Measurements from ENCODE around the gene LRRN2. TPM values are rescaled to one million over a fixed set of nuclear protein-coding genes. Genes with fewer than 3 reads are reported as not detected.

Gene LRRN2

GRCh38 chr1:204569478-204569877 is 116.1 kb downstream of the LRRN2 start:
- Histone ChIP-seq H3K9ac (ENCODE audit: low read depth, low read length, poor library complexity) (no peak overlapping the region), H3K9me3 (replicated peaks in 1 of 2; ENCODE audit: control insufficient read depth in 2 of 2, insufficient read depth in 1 of 2, low read depth in 1 of 2, low read length in 2 of 2) (no peaks in the 10 kb centered on the region), H3K4me1 (ENCODE audit: control insufficient read depth in 2 of 2, insufficient read depth in 1 of 2, low read depth in 1 of 2, low read length in 2 of 2) (peaks cover 4 to 14% of the 10 kb centered on the region in 2 donors), H3K18ac (ENCODE audit: low read length) (no peak overlapping the region), H2BK12ac (ENCODE audit: low read length) (no peak overlapping the region), H2AFZ (ENCODE audit: low read length) (no peak overlapping the region), H4K91ac (ENCODE audit: low read depth, low read length, poor library complexity) (no peak overlapping the region), H2AK5ac (ENCODE audit: low read depth, low read length) (no peak overlapping the region), H3K23ac (ENCODE audit: low read depth, low read length, poor library complexity) (no peak overlapping the region), H3K4ac (ENCODE audit: low read length) (no peak overlapping the region), H4K8ac (ENCODE audit: low read depth, low read length) (no peak overlapping the region), H3K14ac (ENCODE audit: low read length) (no peak overlapping the region), H2BK5ac (ENCODE audit: low read length) (no peak overlapping the region), H2BK15ac (ENCODE audit: low read length) (no peak overlapping the region), H3K4me2 (ENCODE audit: insufficient read depth, low read length, poor library complexity, severe bottlenecking) (no peak overlapping the region), H3K4me3 (ENCODE audit: low read length in 2 of 2) (no peak overlapping the region), H3K27me3 (ENCODE audit: control insufficient read depth in 3 of 3, insufficient read depth in 3 of 3, low read depth in 1 of 3, low read length in 3 of 3) (peaks cover 0 to 2% (median 0%) of the 10 kb centered on the region in 3 experiments), H3K36me3 (replicated peaks in 1 of 2; ENCODE audit: control insufficient read depth in 2 of 2, insufficient read depth in 2 of 2, low read length in 2 of 2) (no peaks in the 10 kb centered on the region), H3K27ac (replicated peaks; ENCODE audit: low read length) (no peak overlapping the region), H3K79me1 (ENCODE audit: low read depth, low read length) (no peaks in the 10 kb centered on the region), H2BK120ac (ENCODE audit: low read depth, low read length) (no peak overlapping the region)
- WGBS, 2 donors (ENCODE audit: extremely low coverage in 2 of 2, insufficient read length in 2 of 2, insufficient replicate concordance in 1 of 2): no CpG with 5 or more reads among the region's 5 CpGs
- no peak for DNase-seq (ENCODE audit: low spot score)

GRCh38 chr1:204568576-204569315 is 116.8 kb downstream of the LRRN2 start:
- Histone ChIP-seq H3K4me3 (ENCODE audit: low read length in 2 of 2) (no peak overlapping the region), H3K4me2 (ENCODE audit: insufficient read depth, low read length, poor library complexity, severe bottlenecking) (no peak overlapping the region), H2BK12ac (ENCODE audit: low read length) (no peak overlapping the region), H3K18ac (ENCODE audit: low read length) (no peak overlapping the region), H3K9me3 (replicated peaks in 1 of 2; ENCODE audit: control insufficient read depth in 2 of 2, insufficient read depth in 1 of 2, low read depth in 1 of 2, low read length in 2 of 2) (no peaks in the 10 kb centered on the region), H2BK5ac (ENCODE audit: low read length) (no peak overlapping the region), H3K14ac (ENCODE audit: low read length) (no peak overlapping the region), H3K27ac (replicated peaks; ENCODE audit: low read length) (no peak overlapping the region), H3K9ac (ENCODE audit: low read depth, low read length, poor library complexity) (no peak overlapping the region), H3K36me3 (replicated peaks in 1 of 2; ENCODE audit: control insufficient read depth in 2 of 2, insufficient read depth in 2 of 2, low read length in 2 of 2) (no peaks in the 10 kb centered on the region), H2BK15ac (ENCODE audit: low read length) (no peak overlapping the region), H3K4me1 (ENCODE audit: control insufficient read depth in 2 of 2, insufficient read depth in 1 of 2, low read depth in 1 of 2, low read length in 2 of 2) (peaks cover 4 to 13% of the 10 kb centered on the region in 2 donors), H3K23ac (ENCODE audit: low read depth, low read length, poor library complexity) (no peak overlapping the region), H4K91ac (ENCODE audit: low read depth, low read length, poor library complexity) (no peak overlapping the region), H3K4ac (ENCODE audit: low read length) (no peak overlapping the region), H3K27me3 (ENCODE audit: control insufficient read depth in 3 of 3, insufficient read depth in 3 of 3, low read depth in 1 of 3, low read length in 3 of 3) (peaks cover 0 to 2% (median 0%) of the 10 kb centered on the region in 3 experiments), H3K79me1 (ENCODE audit: low read depth, low read length) (no peaks in the 10 kb centered on the region), H2AFZ (ENCODE audit: low read length) (peak overlapping the region; percentile 49), H2BK120ac (ENCODE audit: low read depth, low read length) (no peak overlapping the region), H2AK5ac (ENCODE audit: low read depth, low read length) (no peak overlapping the region), H4K8ac (ENCODE audit: low read depth, low read length) (no peak overlapping the region)
- no peak for DNase-seq (ENCODE audit: low spot score)
- WGBS, 2 donors (ENCODE audit: extremely low coverage in 2 of 2, insufficient read length in 2 of 2, insufficient replicate concordance in 1 of 2): no CpG with 5 or more reads among the region's 9 CpGs

Small RNA genes lying within 50 kb of the gene (small RNA-seq; reads per million reads assigned to genes)
- not detected for gene RF00601 (ENCODE audit: insufficient read depth)
- gene RNA5SP75 (ENCODE audit: insufficient read depth): not detected

Measured in neuronal stem cell (in vitro differentiated cells).